ENCODE results near the gene IDH3B.

Gene IDH3B

GRCh38 chr20:2619961-2620595, 43.9 kb downstream of the IDH3B start:
- Histone ChIP-seq H2AFZ (ENCODE audit: low read length) (no peak overlapping the region), H3F3A (ENCODE audit: insufficient read depth, low read length) (no peaks in the 10 kb centered on the region), H3K9me3 (replicated peaks; ENCODE audit: insufficient read depth, low read length) (no peaks in the 10 kb centered on the region), H4K20me1 (ENCODE audit: insufficient read depth, low read length) (no peaks in the 10 kb centered on the region), H3K9ac (ENCODE audit: low read length) (no peak overlapping the region), H3K4me1 (ENCODE audit: low read length) (no peaks in the 10 kb centered on the region), H3K27me3 (replicated peaks; ENCODE audit: insufficient read depth, low read length) (no peaks in the 10 kb centered on the region), H3K36me3 (replicated peaks; ENCODE audit: insufficient read depth, low read length) (no peaks in the 10 kb centered on the region), H3K4me2 (ENCODE audit: low read depth, low read length) (no peak overlapping the region), H3K4me3 (ENCODE audit: low read length) (no peak overlapping the region), H3K79me2 (ENCODE audit: low read length) (no peaks in the 10 kb centered on the region), H3K9me2 (replicated peaks; ENCODE audit: insufficient read depth, low read length) (no peaks in the 10 kb centered on the region), H3K27ac (ENCODE audit: low read length) (no peak overlapping the region)
- DNase-seq, result no peak
- TF ChIP-seq CTCF (IDR thresholded peaks at IDR 0.05; ENCODE audit: low read length) (no peak), EZH2phosphoT487 (IDR thresholded peaks at IDR 0.05; ENCODE audit: low read length) (no peak), EZH2 (optimal IDR thresholded peaks at IDR 0.05; ENCODE audit: low read depth, low read length) (no peak)

GRCh38 chr20:2619337-2619736, 44.7 kb downstream of the IDH3B start:
- Histone ChIP-seq H3K9me3 (replicated peaks; ENCODE audit: insufficient read depth, low read length) (no peaks in the 10 kb centered on the region), H3K27me3 (replicated peaks; ENCODE audit: insufficient read depth, low read length) (no peaks in the 10 kb centered on the region), H3K9ac (ENCODE audit: low read length) (no peak overlapping the region), H3K4me3 (ENCODE audit: low read length) (no peak overlapping the region), H3F3A (ENCODE audit: insufficient read depth, low read length) (no peaks in the 10 kb centered on the region), H3K27ac (ENCODE audit: low read length) (no peak overlapping the region), H4K20me1 (ENCODE audit: insufficient read depth, low read length) (no peaks in the 10 kb centered on the region), H3K9me2 (replicated peaks; ENCODE audit: insufficient read depth, low read length) (no peaks in the 10 kb centered on the region), H3K36me3 (replicated peaks; ENCODE audit: insufficient read depth, low read length) (no peaks in the 10 kb centered on the region), H3K79me2 (ENCODE audit: low read length) (no peaks in the 10 kb centered on the region), H3K4me1 (ENCODE audit: low read length) (no peaks in the 10 kb centered on the region), H2AFZ (ENCODE audit: low read length) (no peak overlapping the region), H3K4me2 (ENCODE audit: low read depth, low read length) (no peak overlapping the region)
- no peak for DNase-seq
- no peak for TF ChIP-seq EZH2phosphoT487 (IDR thresholded peaks at IDR 0.05; ENCODE audit: low read length)

- no peaks in the 10 kb centered on the region for H3K27me3 ChIP-seq (replicated peaks; ENCODE audit: insufficient read depth, low read length)
- TF ChIP-seq CTCF (IDR thresholded peaks at IDR 0.05; ENCODE audit: low read length) (no peak), EZH2 (optimal IDR thresholded peaks at IDR 0.05; ENCODE audit: low read depth, low read length) (no peak), EZH2phosphoT487 (IDR thresholded peaks at IDR 0.05; ENCODE audit: low read length) (no peak)
- no peak overlapping the region for H3K9ac ChIP-seq (ENCODE audit: low read length)
- H3K27ac ChIP-seq (ENCODE audit: low read length), result no peak overlapping the region
- H3K79me2 ChIP-seq (ENCODE audit: low read length), result no peaks in the 10 kb centered on the region
- no peak overlapping the region for H3K4me3 ChIP-seq (ENCODE audit: low read length)
- no peaks in the 10 kb centered on the region for H3K4me1 ChIP-seq (ENCODE audit: low read length)
- DNase-seq, result no peak
- H3K4me2 ChIP-seq (ENCODE audit: low read depth, low read length), result no peak overlapping the region
- no peaks in the 10 kb centered on the region for H4K20me1 ChIP-seq (ENCODE audit: insufficient read depth, low read length)
- no peaks in the 10 kb centered on the region for H3K9me2 ChIP-seq (replicated peaks; ENCODE audit: insufficient read depth, low read length)
- H3F3A ChIP-seq (ENCODE audit: insufficient read depth, low read length), result no peaks in the 10 kb centered on the region
- H3K36me3 ChIP-seq (replicated peaks; ENCODE audit: insufficient read depth, low read length), result no peaks in the 10 kb centered on the region
- H2AFZ ChIP-seq (ENCODE audit: low read length), result no peak overlapping the region
- H3K9me3 ChIP-seq (replicated peaks; ENCODE audit: insufficient read depth, low read length), result no peaks in the 10 kb centered on the region
These were observed 45.2 kb downstream of the IDH3B start for GRCh38 chr20:2618815-2619214.

GRCh38 chr20:2617099-2617714, 46.8 kb downstream of the IDH3B start:
- Histone ChIP-seq H3K4me2 (ENCODE audit: low read depth, low read length) (no peak overlapping the region), H3K9ac (ENCODE audit: low read length) (no peak overlapping the region), H3K27ac (ENCODE audit: low read length) (no peak overlapping the region), H3K9me3 (replicated peaks; ENCODE audit: insufficient read depth, low read length) (no peaks in the 10 kb centered on the region), H4K20me1 (ENCODE audit: insufficient read depth, low read length) (no peaks in the 10 kb centered on the region), H2AFZ (ENCODE audit: low read length) (no peak overlapping the region), H3K9me2 (replicated peaks; ENCODE audit: insufficient read depth, low read length) (no peaks in the 10 kb centered on the region), H3K27me3 (replicated peaks; ENCODE audit: insufficient read depth, low read length) (no peaks in the 10 kb centered on the region), H3K79me2 (ENCODE audit: low read length) (no peaks in the 10 kb centered on the region), H3K4me1 (ENCODE audit: low read length) (no peaks in the 10 kb centered on the region), H3F3A (ENCODE audit: insufficient read depth, low read length) (no peaks in the 10 kb centered on the region), H3K36me3 (replicated peaks; ENCODE audit: insufficient read depth, low read length) (no peaks in the 10 kb centered on the region), H3K4me3 (ENCODE audit: low read length) (no peak overlapping the region)
- no peak for DNase-seq
- no peak for TF ChIP-seq EZH2phosphoT487 (IDR thresholded peaks at IDR 0.05; ENCODE audit: low read length)

All from MM.1S (cell line).